H1 (cell line): ENCODE data around the gene LAMB3. TPM values are rescaled to one million over a fixed set of nuclear protein-coding genes. Genes with fewer than 3 reads are reported as not detected.

Source experiments
- CTCF ChIA-PET: fragments of 300-600 bp; sonication (Branson Sonifier 250); formaldehyde crosslinking; loops from one replicate; lab custom pipeline; 2021; ENCODE audit not compliant: partially characterized antibody; lab: Charles Lee
- POLR2A ChIA-PET: fragments of 300-600 bp; sonication (Branson Sonifier 250); formaldehyde crosslinking; loops from one replicate; lab custom pipeline; 2021; ENCODE audit warnings: inconsistent platforms; ENCODE audit not compliant: partially characterized antibody; lab: Charles Lee
- DNase-seq, 2 experiments: peaks; one replicate each; pipeline versions ENCODE4 v3.0.0 to v3.0.0-alpha.2; 2010 to 2022; ENCODE audit warnings: low spot score in 2 of 2, low read depth in 1 of 2, mixed read lengths in 1 of 2
- FAIRE-seq: peaks from 2 replicates; lab custom pipeline; 2011; peaks lifted over from hg19 to GRCh38; lab: Jason Lieb, UNC
- H2AFZ ChIP-seq: 2 replicates; pipeline ENCODE4 v1.8.1; 2012; ENCODE audit warnings: low read length, inconsistent platforms
- H2AK5ac ChIP-seq: 2 replicates; pipeline ENCODE4 v1.6.1; 2013; ENCODE audit warnings: low read depth, low read length
- H2BK120ac ChIP-seq: replicated peaks from 2 replicates; pipeline ENCODE3; 2013; ENCODE audit warnings: low read depth, low read length, inconsistent platforms
- H2BK12ac ChIP-seq: 2 replicates; pipeline ENCODE4 v1.6.1; 2013; ENCODE audit warnings: low read depth, low read length
- H2BK15ac ChIP-seq: 2 replicates; pipeline ENCODE4 v1.6.1; 2013; ENCODE audit warnings: low read length
- H2BK20ac ChIP-seq: 2 replicates; pipeline ENCODE4 v1.6.1; 2013; ENCODE audit warnings: low read length
- H2BK5ac ChIP-seq: 2 replicates; pipeline ENCODE4 v1.6.1; 2013; ENCODE audit warnings: low read depth, low read length
- H3K14ac ChIP-seq: 2 replicates; pipeline ENCODE4 v1.6.1; 2013; ENCODE audit warnings: inconsistent platforms; ENCODE audit not compliant: insufficient read length
- H3K18ac ChIP-seq: 2 replicates; pipeline ENCODE4 v1.6.1; 2013; ENCODE audit warnings: low read length; ENCODE audit errors: extremely low read depth
- H3K23ac ChIP-seq: 2 replicates; pipeline ENCODE4 v1.6.1; 2013; ENCODE audit warnings: inconsistent platforms; ENCODE audit not compliant: insufficient read length
- H3K23me2 ChIP-seq: 2 replicates; pipeline ENCODE4 v1.6.1; 2013; ENCODE audit warnings: low read depth, low read length
- H3K27ac ChIP-seq: 2 replicates; pipeline ENCODE4 v1.6.1; 2011; ENCODE audit warnings: low read depth, low read length, inconsistent platforms
- H3K27me3 ChIP-seq, 4 experiments: replicated peaks in 1 of 4; 1 replicate in 1 of 4; 2 replicates in 3 of 4; pipeline versions ENCODE4 v1.6.1 to v1.8.1; 2011 to 2013; ENCODE audit warnings: low read length in 3 of 4, mild to moderate bottlenecking in 3 of 4, inconsistent platforms in 2 of 4, mixed read lengths in 2 of 4, moderate library complexity in 1 of 4; ENCODE audit not compliant: control insufficient read depth in 3 of 4, insufficient read depth in 3 of 4; ENCODE audit errors: extremely low read depth in 1 of 4
- H3K36me3 ChIP-seq, 4 experiments: 2 replicates each; pipeline versions ENCODE4 v1.6.1 to v1.8.1; 2011 to 2013; ENCODE audit warnings: mild to moderate bottlenecking in 4 of 4, low read length in 3 of 4, moderate library complexity in 2 of 4, control low read depth in 1 of 4, inconsistent platforms in 1 of 4; ENCODE audit not compliant: insufficient read depth in 4 of 4, control insufficient read depth in 2 of 4
- H3K4ac ChIP-seq: replicated peaks from 2 replicates; pipeline ENCODE3; 2013; ENCODE audit warnings: low read length, low read depth, mixed read lengths, inconsistent platforms; ENCODE audit not compliant: insufficient read length
- H3K4me1 ChIP-seq, 4 experiments: replicated peaks in 1 of 4; 1 replicate in 1 of 4; 2 replicates in 3 of 4; pipeline versions ENCODE4 v1.6.1 to v1.8.1; 2011 to 2013; ENCODE audit warnings: low read length in 3 of 4, inconsistent platforms in 2 of 4, mixed read lengths in 1 of 4; ENCODE audit not compliant: insufficient read depth in 4 of 4, control insufficient read depth in 3 of 4
- H3K4me2 ChIP-seq, 2 experiments: 2 replicates each; pipeline versions ENCODE4 v1.6.1 to v1.8.1; 2011 to 2013; ENCODE audit warnings: low read depth in 2 of 2, low read length in 2 of 2, control low read depth in 1 of 2, inconsistent platforms in 1 of 2, mild to moderate bottlenecking in 1 of 2; ENCODE audit not compliant: insufficient read depth in 1 of 2
- H3K4me3 ChIP-seq, 4 experiments: fragments of 200-600, 300-600 bp in 1 of 4; sonication (generic), shearing (Covaris generic), sonication (Bioruptor Twin) in 1 of 4; 2 replicates each; pipeline versions ENCODE4 v1.5.1 to v1.8.1; 2011 to 2016; ENCODE audit warnings: low read length in 4 of 4, low read depth in 3 of 4, control low read depth in 2 of 4, inconsistent platforms in 2 of 4, mild to moderate bottlenecking in 2 of 4, mixed read lengths in 1 of 4, moderate library complexity in 1 of 4; ENCODE audit not compliant: insufficient read depth in 2 of 4; ENCODE audit errors: extremely low read depth in 1 of 4
- H3K56ac ChIP-seq: replicated peaks from 2 replicates; pipeline ENCODE3; 2013; ENCODE audit warnings: low read depth, mild to moderate bottlenecking, mixed read lengths, low read length, inconsistent platforms; ENCODE audit not compliant: insufficient read length
- H3K79me1 ChIP-seq: 2 replicates; pipeline ENCODE4 v1.6.1; 2013; ENCODE audit warnings: low read depth, low read length, control low read depth
- H3K79me2 ChIP-seq, 2 experiments: 2 replicates each; pipeline versions ENCODE4 v1.6.1 to v1.8.1; 2012 to 2013; ENCODE audit warnings: low read length in 2 of 2, mild to moderate bottlenecking in 2 of 2, inconsistent platforms in 1 of 2; ENCODE audit not compliant: insufficient read depth in 2 of 2, control insufficient read depth in 1 of 2
- H3K9ac ChIP-seq, 4 experiments: replicated peaks in 1 of 4; 1 replicate in 1 of 4; 2 replicates in 3 of 4; pipeline versions ENCODE4 v1.6.1 to v1.8.1; 2011 to 2013; ENCODE audit warnings: low read depth in 3 of 4, low read length in 3 of 4, control low read depth in 2 of 4, mild to moderate bottlenecking in 2 of 4, moderate library complexity in 2 of 4, inconsistent platforms in 1 of 4; ENCODE audit errors: extremely low read depth in 1 of 4
- H3K9me3 ChIP-seq, 2 experiments: 2 replicates each; pipeline versions ENCODE4 v1.6.1 to v1.8.1; 2012 to 2013; ENCODE audit warnings: mild to moderate bottlenecking in 2 of 2, moderate library complexity in 2 of 2, control low read depth in 1 of 2, inconsistent platforms in 1 of 2, low read depth in 1 of 2, low read length in 1 of 2, mixed read lengths in 1 of 2; ENCODE audit not compliant: insufficient read depth in 2 of 2
- H4K20me1 ChIP-seq, 2 experiments: replicated peaks in 1 of 2; 2 replicates each; pipeline versions ENCODE3 to v1.8.1; 2011 to 2013; ENCODE audit warnings: inconsistent platforms in 2 of 2, low read length in 2 of 2, mild to moderate bottlenecking in 1 of 2; ENCODE audit not compliant: insufficient read depth in 2 of 2, control insufficient read depth in 1 of 2
- H4K5ac ChIP-seq: 2 replicates; pipeline ENCODE4 v1.6.1; 2013; ENCODE audit warnings: low read length, low read depth, mixed read lengths, inconsistent platforms; ENCODE audit not compliant: insufficient read length
- H4K8ac ChIP-seq: 2 replicates; pipeline ENCODE4 v1.8.0; 2013; ENCODE audit warnings: mild to moderate bottlenecking, moderate library complexity, low read length, inconsistent platforms; ENCODE audit not compliant: insufficient read depth; ENCODE audit errors: extremely low read depth
- H4K91ac ChIP-seq: replicated peaks from 2 replicates; pipeline ENCODE3; 2013; ENCODE audit warnings: low read length, mixed read lengths, inconsistent platforms; ENCODE audit not compliant: insufficient read length
- BCL11A ChIP-seq, 2 experiments: IDR thresholded peaks; one replicate each; pipeline ENCODE4 v1.6.1; 2011; ENCODE audit warnings: low read depth in 2 of 2, low read length in 2 of 2, mild to moderate bottlenecking in 2 of 2
- POLR2AphosphoS5 ChIP-seq: IDR thresholded peaks from 2 replicates; pipeline ENCODE4 v1.6.1; 2011; ENCODE audit warnings: low read depth, low read length
- RNF2 ChIP-seq: fragments of 200-900, 300-1000 bp; sonication (generic); IDR thresholded peaks from 2 replicates; pipeline ENCODE4 v1.7.1; 2016; ENCODE audit warnings: borderline replicate concordance, low read depth, mild to moderate bottlenecking, antibody characterized with exemption, low read length; ENCODE audit not compliant: poor library complexity, severe bottlenecking; ENCODE audit errors: missing control alignments
- SP1 ChIP-seq: IDR thresholded peaks from 2 replicates; pipeline ENCODE4 v1.6.1; 2011; ENCODE audit warnings: low read depth, low read length
- SP2 ChIP-seq: IDR thresholded peaks from 2 replicates; pipeline ENCODE4 v1.6.1; 2012; ENCODE audit warnings: mild to moderate bottlenecking, low read length, inconsistent platforms
- TAF1 ChIP-seq: IDR thresholded peaks from 2 replicates; pipeline ENCODE4 v1.6.1; 2011; ENCODE audit warnings: mild to moderate bottlenecking, low read depth, low read length
- TBP ChIP-seq: IDR thresholded peaks from 2 replicates; pipeline ENCODE4 v1.6.1; 2011; ENCODE audit warnings: low read depth, low read length, improper control_type of control experiment
- TEAD4 ChIP-seq: IDR thresholded peaks from 2 replicates; pipeline ENCODE4 v1.6.1; 2012; ENCODE audit warnings: low read depth, low read length, inconsistent platforms, mixed read lengths
- WGBS, 2 experiments: shearing (Covaris generic) in 1 of 2; methylation state at CpG; one replicate each; pipeline versions ENCODE4 v1.1.6 to v1.1.7; 2013 to 2015; ENCODE audit warnings: low lambda C conversion rate in 2 of 2, mixed read lengths in 2 of 2, inconsistent platforms in 1 of 2, low coverage in 1 of 2, missing lambda C conversion rate in 1 of 2; ENCODE audit not compliant: insufficient replicate concordance in 2 of 2, insufficient coverage in 1 of 2, insufficient read length in 1 of 2; ENCODE audit errors: extremely low coverage in 1 of 2, missing lambda C conversion rate in 1 of 2; 5-methylcytosine and 5-hydroxymethylcytosine counted together
- polyA plus RNA-seq, 7 experiments: library from polyadenylated mRNA; depleted of rRNA in 3 of 7; stranded (reverse) in 5 of 7; unstranded in 2 of 7; fragments of >200 nt in 5 of 7; fragments of 200-250 nt in 2 of 7; gene quantifications; 1 replicate in 5 of 7; 2 replicates in 1 of 7; 4 replicates in 1 of 7; pipeline versions ENCODE4 v1.2.1 to v1.2.3, GENCODE V29; 2011 to 2013; ENCODE audit warnings: missing spikeins in 2 of 7, mixed read lengths in 2 of 7
- total RNA-seq: library from RNA; stranded (reverse); fragmentation: NEBNext Ultra II Directional; extraction: Animal tissue kit (Norgen Biotek cat#: 25700); gene quantifications from 2 replicates; pipeline ENCODE4 v1.2.1, GENCODE V29; 2021
- TF ChIP-seq, protein P1 (sequence below), 3 experiments: IDR thresholded peaks; 1 replicate in 2 of 3; 2 replicates in 1 of 3; pipeline versions ENCODE4 v1.5.1 to v1.6.1; 2011; ENCODE audit warnings: low read length in 3 of 3, mild to moderate bottlenecking in 3 of 3, inconsistent platforms in 2 of 3, low read depth in 1 of 3, moderate library complexity in 1 of 3; ENCODE audit not compliant: insufficient read depth in 1 of 3; ENCODE audit errors: control extremely low read depth in 1 of 3

The LAMB3 gene
- total and polyA plus RNA-seq, 2 of the 8 experiments (the other 6 are each of a cell fraction or from before 2014, with no cell fraction given) = 0.45 to 0.50 TPM

- no peak within 1 kb of the TSS for H3K27ac ChIP-seq
- DNase-seq = peak; percentile 2 to 62
Observed at GRCh38 chr1:209583408-209583807, 68.8 kb downstream of the LAMB3 start, which contains the start of gene CAMK1G. Gene CAMK1G (plus strand): TSS chr1:209583714. CDS start chr1:209594984, 11,270 bp downstream.

More at GRCh38 chr1:209583408-209583807, 68.8 kb downstream of the LAMB3 start, which contains the start of gene CAMK1G:
- Histone ChIP-seq H2BK20ac (no peak within 1 kb of the TSS), H3K79me1 (no peaks in the 10 kb centered on the region), H4K8ac (no peak within 1 kb of the TSS), H3K9me3 (no peaks in the 10 kb centered on the region), H2BK12ac (no peak within 1 kb of the TSS), H3K4ac (no peak within 1 kb of the TSS), H2BK5ac (no peak within 1 kb of the TSS), H3K36me3 (no peaks in the 10 kb centered on the region), H3K23ac (no peak within 1 kb of the TSS), H3K9ac (peak within 1 kb of the TSS in 2 of 4 experiments; percentile 19 to 56; a peak in 3 of 7 replicates), H3K4me3 (peak within 1 kb of the TSS; percentile 41 to 50 (median 46)), H3K79me2 (no peaks in the 10 kb centered on the region), H2BK15ac (no peak within 1 kb of the TSS), H3K27me3 (peaks cover 0 to 27% (median 17%) of the 10 kb centered on the region in 4 experiments; a peak in 6 of 7 replicates), H3K56ac (no peak within 1 kb of the TSS), H4K91ac (no peak within 1 kb of the TSS), H3K4me1 (peaks cover 0 to 14% (median 9%) of the 10 kb centered on the region in 4 experiments; a peak in 5 of 7 replicates), H3K18ac (no peak within 1 kb of the TSS), H3K4me2 (peak within 1 kb of the TSS; percentile 63 to 68), H4K20me1 (no peaks in the 10 kb centered on the region), H2BK120ac (no peak within 1 kb of the TSS), H2AK5ac (no peak within 1 kb of the TSS), H2AFZ (peak within 1 kb of the TSS; percentile 78), H3K14ac (no peak within 1 kb of the TSS), H4K5ac (no peak within 1 kb of the TSS), H3K23me2 (no peaks in the 10 kb centered on the region; the same call in 1 of the 2 replicates)
- WGBS, 2 experiments = 52% methylated on average over 6 of the region's 6 CpGs; no CpG with 5 or more reads in 1 of the 2 experiments
- TF ChIP-seq TAF1 (peak; percentile 48; the same call in 1 of the 2 replicates), SP1 (no peak), BCL11A (IDR thresholded peaks at IDR 0.05; ENCODE audit: low read depth in 2 of 2, low read length in 2 of 2) (no peak), TBP (peak; percentile 54; the same call in 1 of the 2 replicates), TEAD4 (0 out of 2 replicates have a peak, but pooled peaks have one; percentile 10), POLR2AphosphoS5 (no peak), RNF2 (no peak), SP2 (no peak)
- TF ChIP-seq, protein P1, sequence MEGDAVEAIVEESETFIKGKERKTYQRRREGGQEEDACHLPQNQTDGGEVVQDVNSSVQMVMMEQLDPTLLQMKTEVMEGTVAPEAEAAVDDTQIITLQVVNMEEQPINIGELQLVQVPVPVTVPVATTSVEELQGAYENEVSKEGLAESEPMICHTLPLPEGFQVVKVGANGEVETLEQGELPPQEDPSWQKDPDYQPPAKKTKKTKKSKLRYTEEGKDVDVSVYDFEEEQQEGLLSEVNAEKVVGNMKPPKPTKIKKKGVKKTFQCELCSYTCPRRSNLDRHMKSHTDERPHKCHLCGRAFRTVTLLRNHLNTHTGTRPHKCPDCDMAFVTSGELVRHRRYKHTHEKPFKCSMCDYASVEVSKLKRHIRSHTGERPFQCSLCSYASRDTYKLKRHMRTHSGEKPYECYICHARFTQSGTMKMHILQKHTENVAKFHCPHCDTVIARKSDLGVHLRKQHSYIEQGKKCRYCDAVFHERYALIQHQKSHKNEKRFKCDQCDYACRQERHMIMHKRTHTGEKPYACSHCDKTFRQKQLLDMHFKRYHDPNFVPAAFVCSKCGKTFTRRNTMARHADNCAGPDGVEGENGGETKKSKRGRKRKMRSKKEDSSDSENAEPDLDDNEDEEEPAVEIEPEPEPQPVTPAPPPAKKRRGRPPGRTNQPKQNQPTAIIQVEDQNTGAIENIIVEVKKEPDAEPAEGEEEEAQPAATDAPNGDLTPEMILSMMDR (IDR thresholded peaks at IDR 0.05; ENCODE audit: control extremely low read depth in 1 of 3, insufficient read depth in 1 of 3, low read depth in 1 of 3, low read length in 3 of 3) = no peak
- FAIRE-seq = peak; percentile 95
- POLR2A ChIA-PET = interaction anchor here (0.7 to 2.2 kb wide), 2 partner anchors 16 to 91 kb away, joined by 3 to 8 read pairs; no protein-coding TSS in a partner anchor
- CTCF ChIA-PET = interaction anchor here (1.3 to 27.8 kb wide), 11 partner anchors 8 to 110 kb away, joined by 4 to 636 read pairs (median 6); no protein-coding TSS in a partner anchor
